Natural killer cell (primary cell): ENCODE results near the gene HIGD2A. TPM values are rescaled to one million over a fixed set of nuclear protein-coding genes. Genes with fewer than 3 reads are reported as not detected.

ENCODE experiments used
- ATAC-seq, 3 donors: fragments of 150-1000 bp in 2 of 3; fragments of 200-7000 bp in 1 of 3; cut with Tn5 transposase; 1 replicate in 1 of 3; 2 replicates in 2 of 3; pipeline ENCODE4 v1.10.0; 2021; ENCODE audit warnings: mild to moderate bottlenecking in 2 of 3, moderate library complexity in 2 of 3
- DNase-seq, 2 donors: peaks; one replicate each; pipeline versions ENCODE4 v3.0.0 to v3.0.0-alpha.2; 2013 to 2021; ENCODE audit warnings: mixed read lengths in 1 of 2
- H3K27ac ChIP-seq: one replicate; pipeline ENCODE4 v1.5.1; 2013; ENCODE audit warnings: mild to moderate bottlenecking, low read length
- H3K27me3 ChIP-seq: one replicate; pipeline ENCODE4 v1.6.1; 2013; ENCODE audit warnings: low read length; ENCODE audit not compliant: control insufficient read depth, insufficient read depth
- H3K36me3 ChIP-seq: one replicate; pipeline ENCODE4 v1.6.1; 2013; ENCODE audit warnings: low read length; ENCODE audit not compliant: control insufficient read depth, insufficient read depth
- H3K4me1 ChIP-seq: one replicate; pipeline ENCODE4 v1.6.1; 2013; ENCODE audit warnings: low read length; ENCODE audit not compliant: control insufficient read depth, insufficient read depth
- H3K4me3 ChIP-seq: one replicate; pipeline ENCODE4 v1.5.1; 2013; ENCODE audit warnings: low read length
- H3K9me3 ChIP-seq: one replicate; pipeline ENCODE4 v1.6.1; 2013; ENCODE audit warnings: low read length; ENCODE audit not compliant: control insufficient read depth, insufficient read depth
- H3K27ac Mint-ChIP-seq, 2 donors: one replicate each; pipeline ENCODE4 v1.8.0; 2022; ENCODE audit warnings: mild to moderate bottlenecking in 2 of 2, mixed read lengths in 2 of 2, moderate library complexity in 1 of 2
- H3K27me3 Mint-ChIP-seq, 2 donors: one replicate each; pipeline ENCODE4 v1.8.0; 2022; ENCODE audit warnings: low read depth in 2 of 2, mixed read lengths in 2 of 2
- H3K36me3 Mint-ChIP-seq: one replicate; pipeline ENCODE4 v1.8.0; 2022; ENCODE audit warnings: mixed read lengths
- H3K4me1 Mint-ChIP-seq, 2 donors: one replicate each; pipeline ENCODE4 v1.8.0; 2022; ENCODE audit warnings: mixed read lengths in 2 of 2
- H3K4me3 Mint-ChIP-seq: one replicate; pipeline ENCODE4 v1.8.0; 2022; ENCODE audit warnings: mild to moderate bottlenecking, moderate library complexity, mixed read lengths
- H3K9me3 Mint-ChIP-seq, 2 donors: one replicate each; pipeline ENCODE4 v1.8.0; 2022; ENCODE audit warnings: mixed read lengths in 2 of 2
- CTCF ChIP-seq: fragments of 200-600 bp; IDR thresholded peaks from one replicate; pipeline ENCODE4 v1.8.0; 2022; ENCODE audit warnings: antibody characterized with exemption
- WGBS: methylation state at CpG from one replicate; pipeline ENCODE4 v1.1.7; 2013; ENCODE audit warnings: missing lambda C conversion rate; ENCODE audit not compliant: insufficient coverage; 5-methylcytosine and 5-hydroxymethylcytosine counted together
- intact Hi-C: fragments of 100-400 bp; cut with micrococcal nuclease; formaldehyde crosslinking; loops from one replicate; pipeline ENCODE4 v1.14.2; 2022
- total RNA-seq, 4 donors: library from RNA; stranded (reverse); fragments of 120-200 nt in 1 of 4; gene quantifications; one replicate each; pipeline versions ENCODE4 v1.2.3 to v1.2.4, GENCODE V29; 2013 to 2022

Gene HIGD2A
- total RNA-seq, 3 donors from 2014 or later (not counting 1 experiment from before 2014, with no cell fraction given): 83.5 to 90.2 (median 86.2) TPM

GRCh38 chr5:176369934-176370711 is 18.4 kb upstream of the HIGD2A start:
- H3K36me3 ChIP-seq: no peaks in the 10 kb centered on the region
- no peak overlapping the region for H3K27ac ChIP-seq
- H3K36me3 Mint-ChIP-seq: peaks cover 6% of the 10 kb centered on the region
- no peak for ATAC-seq
- DNase-seq: no peak
- peaks cover 5% of the 10 kb centered on the region for H3K4me1 ChIP-seq
- WGBS: 92% methylated on average over 6 of the region's 8 CpGs
- no peak overlapping the region for H3K27ac Mint-ChIP-seq
- H3K4me1 Mint-ChIP-seq: peaks cover 0 to 8% of the 10 kb centered on the region in 2 donors
- H3K27me3 ChIP-seq: no peaks in the 10 kb centered on the region
- no peak overlapping the region for H3K4me3 Mint-ChIP-seq
- TF ChIP-seq CTCF: no peak
- no peaks in the 10 kb centered on the region for H3K9me3 ChIP-seq
- no peaks in the 10 kb centered on the region for H3K9me3 Mint-ChIP-seq
- intact Hi-C loops: no loop called here
- no peak overlapping the region for H3K4me3 ChIP-seq
- peaks cover 0 to 13% of the 10 kb centered on the region in 2 donors for H3K27me3 Mint-ChIP-seq

GRCh38 chr5:176371621-176372539 is 16.7 kb upstream of the HIGD2A start:
- peaks cover 0 to 8% of the 10 kb centered on the region in 2 donors for H3K4me1 Mint-ChIP-seq
- no peak overlapping the region for H3K27ac Mint-ChIP-seq
- intact Hi-C loops: no loop called here

GRCh38 chr5:176373100-176373818 is 15.3 kb upstream of the HIGD2A start:
- no peak overlapping the region for H3K27ac ChIP-seq
- no peaks in the 10 kb centered on the region for H3K9me3 ChIP-seq
- H3K4me1 Mint-ChIP-seq: no peaks in the 10 kb centered on the region
- no peaks in the 10 kb centered on the region for H3K4me1 ChIP-seq
- H3K27me3 Mint-ChIP-seq: no peaks in the 10 kb centered on the region
- H3K27me3 ChIP-seq: no peaks in the 10 kb centered on the region
- no peaks in the 10 kb centered on the region for H3K36me3 ChIP-seq
- ATAC-seq: no peak
- no peaks in the 10 kb centered on the region for H3K9me3 Mint-ChIP-seq
- H3K4me3 Mint-ChIP-seq: no peak overlapping the region
- WGBS: 73% methylated on average over 7 of the region's 7 CpGs
- no peak overlapping the region for H3K27ac Mint-ChIP-seq
- TF ChIP-seq CTCF: no peak
- no peaks in the 10 kb centered on the region for H3K36me3 Mint-ChIP-seq
- H3K4me3 ChIP-seq: no peak overlapping the region
- no peak for DNase-seq
- intact Hi-C loops: no loop called here

More at GRCh38 chr5:176371621-176372539, 16.7 kb upstream of the HIGD2A start:
- Mint-ChIP-seq H3K27me3 (peaks cover 0 to 10% of the 10 kb centered on the region in 2 donors), H3K4me3 (no peak overlapping the region), H3K9me3 (no peaks in the 10 kb centered on the region), H3K36me3 (peaks cover 6% of the 10 kb centered on the region)
- no peak overlapping the region for H3K4me3 ChIP-seq
- ATAC-seq: no peak
- no peak for DNase-seq
- no peaks in the 10 kb centered on the region for H3K36me3 ChIP-seq
- TF ChIP-seq CTCF: no peak
- H3K9me3 ChIP-seq: no peaks in the 10 kb centered on the region
- H3K27me3 ChIP-seq: no peaks in the 10 kb centered on the region
- 94% methylated on average over 13 of the region's 13 CpGs for WGBS
- H3K27ac ChIP-seq: no peak overlapping the region
- H3K4me1 ChIP-seq: no peaks in the 10 kb centered on the region
